Forelimb muscle (tissue), 1 donor: ENCODE data around the gene FIS1. TPM values are rescaled to one million over a fixed set of nuclear protein-coding genes. Genes with fewer than 3 reads are reported as not detected.
"Not testable (repeated sequence)": the region's sequence is repeated elsewhere in the genome, so short reads cannot be mapped to it uniquely, and the experiment has no call there.

Source experiments
- DNase-seq: peaks from one replicate; pipeline ENCODE4 v3.0.0-alpha.2; 2013; ENCODE audit warnings: low read depth
- polyA plus RNA-seq: library from polyadenylated mRNA; unstranded; fragments of 120-200 nt; gene quantifications from one replicate; pipeline ENCODE4 v1.2.1, GENCODE V29; 2013; ENCODE audit not compliant: insufficient read length

FIS1 gene
- polyA plus RNA-seq, 1 donor = 125 TPM

DNA sequence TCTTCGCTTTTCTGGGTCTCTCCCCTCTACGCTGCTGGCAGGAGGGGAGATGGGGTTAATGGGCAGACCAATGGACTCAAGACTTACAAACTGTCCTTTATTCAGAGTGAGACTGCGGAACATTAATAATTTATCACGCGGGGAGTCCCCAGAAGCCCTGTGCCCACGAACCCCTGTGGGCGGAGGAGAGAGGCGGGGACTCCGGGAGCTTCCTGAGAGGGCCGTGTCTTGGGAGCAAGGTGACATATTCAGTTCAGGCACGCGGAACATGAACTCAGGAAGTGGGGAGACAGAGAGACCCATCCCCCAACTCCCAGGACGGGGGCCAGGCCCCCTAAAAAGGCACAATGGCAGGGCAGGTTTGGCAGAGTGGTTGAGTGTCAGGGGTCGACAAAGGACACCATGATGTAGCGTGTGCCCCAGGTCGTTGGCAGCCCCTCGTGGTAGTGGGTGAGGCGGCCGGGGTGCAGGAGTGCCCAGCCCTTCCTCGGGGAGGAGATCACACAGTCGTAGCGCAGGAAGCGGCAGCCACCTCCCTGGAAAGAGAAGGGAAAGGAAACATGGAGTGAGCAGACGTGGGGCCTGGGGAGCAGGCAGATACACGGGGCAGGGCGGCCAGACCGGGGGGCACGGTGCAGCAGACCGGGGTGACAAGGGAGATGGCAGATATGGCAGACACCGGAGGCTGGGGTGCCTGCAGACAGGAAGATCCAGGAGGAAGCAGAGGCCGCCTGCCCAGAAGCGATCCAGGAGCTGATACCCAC, 38.8 kb downstream of the FIS1 start:
- DNase-seq = no peak

DNA sequence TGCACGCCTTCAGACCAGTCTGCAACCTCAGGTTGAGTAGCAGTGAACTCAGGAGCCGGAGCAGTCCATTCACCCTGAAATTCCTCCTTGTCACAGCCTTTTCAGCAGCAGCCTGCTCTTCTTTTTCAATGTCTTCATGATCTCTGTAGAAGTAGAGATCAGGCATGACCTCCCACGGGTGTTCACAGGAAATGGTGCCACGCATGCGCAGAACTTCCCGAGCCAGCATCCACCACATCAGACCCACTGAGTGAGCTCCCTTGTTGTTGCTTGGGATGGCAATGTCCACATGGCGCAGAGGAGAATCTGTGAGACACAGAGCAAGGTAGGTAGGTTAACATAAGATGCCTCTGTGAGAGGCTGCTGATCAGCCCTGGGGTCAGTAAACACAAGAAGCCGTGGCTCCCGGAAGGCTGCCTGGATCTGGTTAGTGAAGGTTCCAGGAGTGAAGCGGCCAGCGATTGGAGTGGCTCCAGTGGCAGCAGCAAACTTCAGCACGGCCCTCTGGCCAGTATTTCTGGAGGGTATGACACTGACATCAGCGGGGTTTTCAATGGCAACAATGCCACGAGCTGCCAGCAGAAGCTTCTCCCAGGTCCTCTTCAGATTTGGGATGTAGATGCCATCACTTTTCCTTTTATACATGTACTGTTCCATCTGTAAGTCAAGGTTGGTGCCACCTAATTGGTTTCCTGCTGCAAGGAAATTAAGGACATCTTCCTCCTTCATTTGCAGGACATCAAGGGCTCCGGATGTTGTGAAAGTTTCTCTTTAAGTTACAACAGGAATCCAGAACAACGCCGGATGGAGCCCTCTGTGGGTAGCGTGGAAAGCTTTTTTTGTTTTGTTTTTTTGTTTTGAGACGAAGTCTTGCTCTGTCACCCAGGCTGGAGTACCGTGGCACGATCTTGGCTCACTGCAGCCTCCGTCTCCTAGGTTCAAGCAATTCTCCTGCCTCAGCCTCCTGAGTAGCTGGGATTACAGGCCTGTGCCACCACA, 40.8 kb downstream of the FIS1 start:
- DNase-seq = not testable (repeated sequence)

DNA sequence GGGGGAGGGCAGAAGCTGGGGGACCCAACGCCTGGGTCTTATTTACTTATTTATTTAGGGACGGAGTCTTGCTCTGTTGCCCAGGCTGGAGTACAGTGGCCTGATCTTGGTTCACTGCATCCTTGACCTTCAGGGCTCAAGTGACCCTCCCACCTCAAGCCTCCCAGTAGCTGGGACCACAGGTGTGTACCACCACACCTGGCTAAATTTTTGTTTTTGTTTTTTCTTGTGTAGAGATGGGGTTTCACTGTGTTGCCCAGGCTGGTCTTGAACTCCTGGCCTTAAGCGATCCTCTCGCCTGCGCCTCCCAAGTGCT, 42.3 kb downstream of the FIS1 start:
- no peak for DNase-seq

DNA sequence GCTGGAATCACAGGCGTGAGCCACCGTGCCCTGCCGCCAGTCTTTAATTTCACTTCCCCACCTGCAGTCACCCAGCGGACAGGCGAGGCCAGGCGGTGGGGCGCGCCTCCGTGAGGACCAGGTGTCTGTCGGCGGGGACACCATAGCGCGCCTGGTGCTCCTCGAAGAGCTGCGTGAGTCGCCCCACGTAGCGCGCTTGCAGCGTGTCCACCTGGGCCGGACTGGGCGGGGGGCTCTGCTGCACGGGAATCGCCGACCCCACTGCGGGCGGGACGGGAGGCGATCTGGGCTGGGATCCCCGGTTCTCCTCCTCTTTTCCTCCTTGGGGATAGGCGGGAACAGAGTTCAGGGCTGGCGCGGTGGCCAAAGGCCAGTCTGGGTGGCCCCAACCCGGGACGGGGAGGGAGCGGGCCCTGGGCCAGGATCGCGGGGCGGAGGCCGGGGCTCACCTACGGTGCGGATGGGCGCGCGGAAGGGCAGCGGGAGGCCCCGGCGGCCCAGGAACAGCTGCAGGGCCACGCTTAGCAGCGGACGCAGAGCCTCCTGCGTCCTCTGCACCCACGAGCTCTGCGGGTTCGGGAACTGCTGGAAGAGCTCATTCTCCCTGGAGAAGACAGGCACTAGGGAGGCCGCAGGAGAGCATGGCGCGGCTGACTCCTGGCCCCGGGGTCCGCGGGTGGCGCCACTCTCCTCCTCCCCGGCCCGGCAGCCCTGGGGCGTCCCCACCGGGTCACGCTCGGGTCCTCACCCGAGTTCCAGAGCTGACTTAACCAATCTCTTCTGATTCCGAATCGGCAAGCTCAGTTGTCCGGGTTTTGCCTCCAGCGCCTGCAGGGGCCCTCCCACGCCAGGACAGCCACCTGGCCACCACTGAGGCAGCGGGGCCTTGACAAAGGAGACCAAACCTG, 42.9 kb downstream of the FIS1 start:
- DNase-seq = no peak

DNA sequence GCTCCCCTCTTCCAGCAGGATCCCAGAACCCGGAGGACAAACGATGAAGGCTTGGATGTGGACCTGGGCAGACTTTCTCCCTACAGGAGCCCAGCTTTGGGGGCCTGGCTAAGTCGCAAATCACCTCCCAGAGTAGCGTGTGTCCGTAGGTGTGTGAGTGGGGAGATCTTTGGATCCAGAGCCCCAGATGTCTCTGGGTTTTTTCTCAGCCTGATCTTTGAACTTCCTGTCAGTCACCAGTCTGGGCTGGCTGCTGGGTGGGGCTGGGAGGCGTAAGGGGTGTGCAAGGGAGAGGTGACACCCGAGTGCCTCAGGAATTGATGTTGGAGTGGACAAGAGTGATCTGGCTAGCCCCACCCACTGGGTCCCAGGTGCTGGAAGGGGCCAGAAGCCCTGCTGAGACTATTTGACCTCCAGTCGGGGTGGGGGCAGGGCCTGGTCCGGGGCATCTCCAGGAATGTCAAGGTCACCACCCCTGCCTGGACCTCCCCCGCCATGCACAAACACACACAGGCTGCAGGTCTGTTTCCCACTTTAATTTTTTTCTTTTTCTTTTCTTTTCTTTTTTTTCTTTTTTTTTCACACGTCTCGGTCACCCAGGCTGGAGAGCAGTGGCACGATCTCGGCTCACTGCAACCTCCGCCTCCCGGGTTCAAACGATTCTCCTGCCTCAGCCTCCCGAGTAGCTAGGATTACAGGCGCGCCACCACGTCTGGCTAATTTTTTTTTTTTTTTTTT, 43.9 kb downstream of the FIS1 start, which contains the start of gene MOGAT3:
MOGAT3 (minus strand) TSS at position 175 of the 738 bp plus-strand sequence. CDS start 182 bp downstream, outside the sequence.
- DNase-seq = no peak

DNA sequence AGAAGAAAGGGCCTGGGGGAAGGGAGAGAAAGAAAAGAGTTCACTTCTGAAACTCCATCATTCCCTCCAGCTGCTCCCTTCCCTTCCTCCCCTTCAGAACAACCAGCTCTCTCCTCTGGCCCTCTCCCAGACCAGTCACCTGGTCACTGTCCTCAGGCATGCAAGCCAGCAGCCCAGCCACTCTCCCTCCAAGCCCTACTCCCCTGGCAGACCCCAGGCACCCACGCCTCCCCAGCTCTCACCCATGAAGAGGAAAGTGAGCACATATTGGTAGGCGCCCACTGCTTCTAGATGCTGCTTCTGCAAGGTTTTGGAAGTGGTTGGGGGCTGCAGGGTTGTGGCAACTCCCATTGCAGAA, 44.4 kb downstream of the FIS1 start:
- DNase-seq = no peak

DNA sequence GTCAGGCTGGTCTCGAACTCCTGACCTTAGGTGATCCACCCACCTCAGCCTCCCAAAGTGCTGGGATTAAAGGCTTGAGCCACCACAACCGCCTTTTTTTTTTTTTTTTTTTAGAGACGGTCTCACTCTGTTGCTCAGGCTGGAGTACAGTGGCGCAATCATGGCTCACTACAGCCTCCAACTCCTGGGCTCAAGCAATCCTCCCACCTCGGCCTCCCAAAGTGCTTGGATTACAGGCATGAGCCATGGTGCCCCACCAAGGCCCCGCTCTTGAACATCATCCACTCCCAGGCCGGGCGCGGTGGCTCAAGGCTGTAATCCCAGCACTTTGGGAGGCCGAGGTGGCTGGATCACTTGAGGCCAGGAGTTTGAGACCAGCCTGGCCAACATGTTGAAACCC, 45.4 kb downstream of the FIS1 start:
- DNase-seq = not testable (repeated sequence)

DNA sequence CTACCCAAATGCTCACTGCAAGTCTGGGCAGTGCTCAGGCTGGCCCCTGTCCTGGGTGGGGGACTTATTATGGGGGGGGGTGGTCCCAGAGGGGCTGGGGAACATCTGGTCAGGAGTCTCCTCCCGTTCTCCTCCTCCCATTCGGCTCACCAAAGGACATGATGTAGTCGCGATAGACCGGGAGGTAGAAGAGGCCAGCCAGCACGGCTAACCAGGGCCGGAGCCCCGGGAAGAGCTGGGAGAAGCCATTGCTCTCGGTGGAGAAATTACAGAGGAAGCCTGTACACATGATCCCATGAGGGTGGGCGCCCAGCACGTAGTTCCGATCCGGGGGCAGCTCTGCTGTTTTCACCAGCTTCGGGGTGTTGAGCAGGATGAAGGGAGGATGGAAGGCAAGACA, 46.4 kb downstream of the FIS1 start:
- no peak for DNase-seq

DNA sequence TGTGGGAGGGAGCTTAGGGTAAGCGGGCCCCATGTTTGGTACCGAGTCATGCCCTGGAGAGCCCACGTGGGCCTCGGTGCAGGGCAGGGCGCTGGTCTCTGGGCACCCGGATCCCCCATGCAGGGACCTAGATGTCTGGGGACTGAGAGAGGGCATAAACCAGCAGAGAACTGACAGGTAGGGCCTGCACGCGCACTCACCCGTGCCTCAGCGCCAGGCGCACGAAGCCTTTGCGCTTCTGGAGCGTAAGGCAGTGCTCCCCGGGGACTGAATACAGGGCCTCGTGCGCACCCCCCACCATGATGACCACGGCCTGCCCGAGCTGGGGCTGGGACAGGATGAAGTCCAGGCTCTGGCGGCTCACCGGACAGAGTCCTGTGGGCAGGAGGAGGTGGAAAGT, 46.9 kb downstream of the FIS1 start:
- no peak for DNase-seq

DNA sequence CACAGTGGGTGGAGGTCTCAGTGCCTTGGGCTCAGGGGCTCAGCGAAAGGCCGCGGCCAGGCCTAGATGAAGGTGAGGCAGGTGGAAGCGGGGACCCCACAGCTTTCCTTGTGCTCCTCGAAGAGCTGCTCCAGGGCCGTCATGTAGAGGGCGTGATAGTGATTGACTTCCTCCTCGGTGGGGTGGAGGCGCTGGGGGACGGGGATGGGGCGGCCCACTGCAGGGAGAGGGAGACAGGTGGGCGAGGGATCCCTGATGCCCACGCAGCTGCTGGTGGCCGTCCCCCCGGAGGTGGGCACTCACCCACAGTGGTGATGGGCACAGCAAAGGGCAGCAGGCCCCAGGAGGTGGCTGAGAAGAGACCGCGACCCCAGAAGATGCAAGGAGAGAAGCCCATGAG, 49.0 kb downstream of the FIS1 start:
- no peak for DNase-seq

Other genes with a start within 250 kb of the FIS1 start
- gene MUC17, start 225.0 kb downstream of the FIS1 start, polyA plus RNA-seq = not detected
- gene TRIM56, start 159.6 kb downstream of the FIS1 start, polyA plus RNA-seq = 7.6 TPM
- gene SERPINE1, start 118.0 kb downstream of the FIS1 start, polyA plus RNA-seq = 5.6 TPM
- gene AP1S1, start 90.6 kb downstream of the FIS1 start, polyA plus RNA-seq = 17.7 TPM
- not detected for gene VGF, start 79.5 kb downstream of the FIS1 start, polyA plus RNA-seq
- not detected for gene NAT16, start 64.8 kb downstream of the FIS1 start, polyA plus RNA-seq
- gene MOGAT3, start 44.0 kb downstream of the FIS1 start, polyA plus RNA-seq = not detected
- 41.4 TPM for gene PLOD3, start 27.5 kb downstream of the FIS1 start, polyA plus RNA-seq
- gene ZNHIT1, start 26.9 kb downstream of the FIS1 start, polyA plus RNA-seq = 46.5 TPM
- gene CLDN15, start 7.3 kb downstream of the FIS1 start, polyA plus RNA-seq = 7.4 TPM
- gene IFT22, start 76.7 kb upstream of the FIS1 start, polyA plus RNA-seq = 25.7 TPM
- 1.5 TPM for gene COL26A1, start 117.8 kb upstream of the FIS1 start, polyA plus RNA-seq